Transverse colon (tissue), 4 donors: ENCODE results near the gene RNF187. TPM values are rescaled to one million over a fixed set of nuclear protein-coding genes. Genes with fewer than 3 reads are reported as not detected.

ENCODE experiments used
- DNase-seq: peaks from one replicate; pipeline ENCODE4 v3.0.0-alpha.2; 2019
- H3K27ac ChIP-seq, 4 donors: fragments of 200-600 bp; sonication (generic); 2 replicates each; pipeline ENCODE4 v1.5.1; 2016 to 2018; ENCODE audit warnings: inconsistent platforms in 4 of 4
- H3K27me3 ChIP-seq: fragments of 200-600 bp; sonication (generic); 2 replicates; pipeline ENCODE4 v1.5.1; 2017; ENCODE audit warnings: inconsistent platforms
- H3K36me3 ChIP-seq, 4 donors: fragments of 200-600 bp; sonication (generic); 2 replicates each; pipeline ENCODE4 v1.5.1; 2017 to 2019; ENCODE audit warnings: inconsistent platforms in 4 of 4
- H3K4me1 ChIP-seq, 4 donors: fragments of 200-600 bp; sonication (generic); 2 replicates each; pipeline ENCODE4 v1.5.1; 2017 to 2020; ENCODE audit warnings: inconsistent platforms in 4 of 4
- H3K4me3 ChIP-seq, 4 donors: fragments of 200-600 bp; sonication (generic); 1 replicate in 1 of 4; 2 replicates in 3 of 4; pipeline versions ENCODE4 v1.5.1 to v1.6.1; 2017 to 2019; ENCODE audit warnings: inconsistent platforms in 4 of 4
- H3K9me3 ChIP-seq, 2 donors: fragments of 200-600 bp; sonication (generic); 2 replicates each; pipeline ENCODE4 v1.5.1; 2017 to 2019; ENCODE audit warnings: inconsistent platforms in 2 of 2
- CTCF ChIP-seq, 5 experiments: fragments of 200-600 bp in 3 of 5; fragments of 450-650 bp in 2 of 5; sonication (generic) in 3 of 5; IDR thresholded peaks; 1 replicate in 2 of 5; 2 replicates in 3 of 5; pipeline ENCODE4 v1.5.1; 2016 to 2017; ENCODE audit warnings: antibody characterized with exemption in 5 of 5, inconsistent platforms in 3 of 5, mild to moderate bottlenecking in 2 of 5, moderate library complexity in 1 of 5
- EP300 ChIP-seq: sonication (generic); formaldehyde crosslinking; IDR thresholded peaks from one replicate; pipeline ENCODE4 v1.6.1; 2017; ENCODE audit warnings: antibody characterized with exemption, low read depth
- POLR2A ChIP-seq: fragments of 450-650 bp; IDR thresholded peaks from one replicate; pipeline ENCODE4 v1.6.1; 2016; ENCODE audit warnings: antibody characterized with exemption, mild to moderate bottlenecking, moderate library complexity
- POLR2AphosphoS5 ChIP-seq, 3 donors: sonication (generic); formaldehyde crosslinking; IDR thresholded peaks; one replicate each; pipeline ENCODE4 v1.6.1; 2016; ENCODE audit warnings: antibody characterized with exemption in 3 of 3
- WGBS, 2 donors: methylation state at CpG; one replicate each; pipeline ENCODE4 v1.1.5; 2018; ENCODE audit warnings: low coverage in 1 of 2; 5-methylcytosine and 5-hydroxymethylcytosine counted together
- in situ Hi-C, 4 donors: fragments of 200-750 bp; cut with MboI; loops; one replicate each; pipeline versions ENCODE4 v1.15.0 to v1.15.1; 2017; ENCODE audit warnings: low sequenced_read_pairs in 3 of 4, low pct_ligation_motif_present in 1 of 4, low pct_unique_long_range_greater_than_20kb in 1 of 4
- intact Hi-C: fragments of 100-400 bp; cut with DNase I; formaldehyde crosslinking; loops from one replicate; pipeline ENCODE4 v1.15.1; 2023; ENCODE audit warnings: low total_unique reads
- total RNA-seq, 4 donors: library from RNA; depleted of rRNA; stranded (reverse); fragments of >200 nt; gene quantifications; one replicate each; pipeline ENCODE4 v1.1.0, GENCODE V29; 2016

Gene RNF187
- total RNA-seq, 4 donors from 2014 or later: 13.8 to 110 (median 27.1) TPM

DNA sequence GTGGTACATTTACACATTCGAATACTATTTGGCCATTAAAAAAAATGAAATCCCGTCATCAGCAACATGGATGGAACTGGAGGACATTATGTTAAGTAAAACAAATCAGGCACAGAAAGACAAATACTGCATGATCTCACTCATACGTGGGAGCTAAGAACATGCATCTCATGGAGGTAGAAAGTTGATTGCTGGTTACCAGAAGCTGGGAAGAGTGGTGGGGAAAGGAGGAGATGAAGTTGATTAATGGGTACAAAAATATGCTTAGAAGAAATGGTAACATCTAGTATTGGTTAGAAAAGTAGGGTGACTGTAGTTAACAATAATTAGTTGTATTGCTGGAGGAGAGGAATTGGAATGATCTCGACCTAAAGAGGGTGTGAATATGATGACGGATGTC is 24.6 kb upstream of the RNF187 start:
- Histone ChIP-seq H3K4me1 (peaks cover 0 to 30% (median 13%) of the 10 kb centered on the region in 4 donors), H3K36me3 (no peaks in the 10 kb centered on the region), H3K4me3 (no peak overlapping the region), H3K27ac (no peak overlapping the region), H3K9me3 (no peaks in the 10 kb centered on the region), H3K27me3 (peaks cover 85% of the 10 kb centered on the region)
- DNase-seq: no peak
- WGBS, 2 donors: 77% methylated on average over 4 to 5 of the region's 5 CpGs
- no peak for TF ChIP-seq CTCF (IDR thresholded peaks at IDR 0.05)
- in situ Hi-C loops (no loop called here), intact Hi-C loops (no loop called here)

GRCh38 chr1:228463009-228463558 is 24.1 kb upstream of the RNF187 start:
- Histone ChIP-seq H3K9me3 (no peaks in the 10 kb centered on the region), H3K27me3 (peaks cover 89% of the 10 kb centered on the region), H3K4me3 (no peak overlapping the region), H3K27ac (peak overlapping the region in 1 of 4 donors; percentile 0), H3K4me1 (peaks cover 0 to 28% (median 13%) of the 10 kb centered on the region in 4 donors), H3K36me3 (no peaks in the 10 kb centered on the region)
- 56 to 63% methylated on average over 2 to 7 of the region's 7 CpGs for WGBS, 2 donors
- TF ChIP-seq EP300: no peak
- no peak for TF ChIP-seq POLR2AphosphoS5 (IDR thresholded peaks at IDR 0.05)
- no peak for TF ChIP-seq POLR2A
- TF ChIP-seq CTCF (IDR thresholded peaks at IDR 0.05): no peak
- no peak for DNase-seq
- in situ Hi-C loops: no loop called here
- intact Hi-C loops: no loop called here

DNA sequence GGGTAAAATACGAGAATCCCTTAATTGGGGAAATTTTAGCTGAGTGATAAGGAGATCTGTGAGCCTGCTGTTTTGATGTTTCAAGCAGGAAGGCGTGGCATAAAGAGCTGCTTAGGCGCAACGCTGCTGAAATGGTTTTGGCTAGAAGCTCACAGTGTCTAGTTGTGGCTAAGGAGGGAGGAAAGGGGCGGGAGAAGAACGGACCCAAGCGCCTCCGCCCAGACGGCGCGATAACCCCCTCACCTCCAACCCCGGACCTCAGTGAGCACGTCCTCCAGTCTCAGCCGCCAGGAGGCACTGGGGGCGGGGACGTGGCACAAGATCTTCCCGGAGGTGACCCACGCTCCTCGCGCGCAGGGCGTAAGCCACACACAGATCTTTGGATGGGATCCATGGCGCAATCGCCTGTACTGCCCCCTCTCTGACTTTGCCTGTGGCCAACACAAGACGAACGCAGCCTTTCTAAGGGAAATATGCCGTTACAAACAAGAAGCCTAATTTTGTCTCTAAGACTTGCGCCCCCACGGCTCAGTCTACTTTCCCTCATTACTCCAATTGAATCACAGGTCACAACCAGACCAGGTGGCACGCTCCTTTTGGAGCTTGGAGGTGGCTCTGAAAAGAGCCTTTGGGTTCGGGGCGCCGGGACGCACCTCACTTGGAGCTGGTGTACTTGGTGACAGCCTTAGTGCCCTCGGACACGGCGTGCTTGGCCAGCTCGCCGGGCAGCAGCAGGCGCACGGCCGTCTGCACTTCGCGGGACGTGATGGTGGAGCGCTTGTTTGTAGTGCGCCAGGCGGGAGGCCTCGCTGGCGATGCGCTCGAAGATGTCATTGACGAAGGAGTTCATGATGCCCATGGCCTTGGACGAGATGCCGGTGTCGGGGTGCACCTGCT is 23.4 kb upstream of the RNF187 start:
- H3K27me3 ChIP-seq: peaks cover 96% of the 10 kb centered on the region
- in situ Hi-C loops: no loop called here
- DNase-seq: peak; percentile 39
- H3K9me3 ChIP-seq: no peaks in the 10 kb centered on the region
- H3K27ac ChIP-seq: peak overlapping the region in 1 of 4 donors; percentile 0
- TF ChIP-seq CTCF (IDR thresholded peaks at IDR 0.05) (no peak), EP300 (no peak), POLR2A (no peak), POLR2AphosphoS5 (IDR thresholded peaks at IDR 0.05) (no peak)
- H3K4me1 ChIP-seq: peaks cover 0 to 23% (median 12%) of the 10 kb centered on the region in 4 donors
- H3K36me3 ChIP-seq: no peaks in the 10 kb centered on the region
- peak overlapping the region in 2 of 4 donors; percentile 15 to 29 for H3K4me3 ChIP-seq
- intact Hi-C loops: no loop called here
- WGBS, 2 donors: 7 to 11% methylated on average over 6 to 43 of the region's 56 CpGs

- Histone ChIP-seq H3K9me3 (no peaks in the 10 kb centered on the region), H3K27me3 (peaks cover 96% of the 10 kb centered on the region), H3K36me3 (no peaks in the 10 kb centered on the region), H3K4me3 (peak overlapping the region in 2 of 4 donors; percentile 15 to 29), H3K27ac (peak overlapping the region in 1 of 4 donors; percentile 0), H3K4me1 (peaks cover 0 to 16% (median 4%) of the 10 kb centered on the region in 4 donors)
- in situ Hi-C loops: no loop called here
- intact Hi-C loops: no loop called here
- 0 to 16% methylated on average over 4 to 33 of the region's 33 CpGs for WGBS, 2 donors
- peak; percentile 69 for DNase-seq
- TF ChIP-seq POLR2AphosphoS5 (IDR thresholded peaks at IDR 0.05): no peak
- TF ChIP-seq POLR2A: no peak
- no peak for TF ChIP-seq CTCF (IDR thresholded peaks at IDR 0.05)
- TF ChIP-seq EP300: no peak
Observed at GRCh38 chr1:228464487-228464983, 22.6 kb upstream of the RNF187 start.
